Measurements from ENCODE around the gene MED31. TPM values are rescaled to one million over a fixed set of nuclear protein-coding genes. Genes with fewer than 3 reads are reported as not detected.

The MED31 gene
- total and polyA plus RNA-seq, 2 donors, result 12.8 to 16.9 TPM

GRCh38 chr17:6638046-6638908 is 13.1 kb downstream of the MED31 start:
- H3K36me3 ChIP-seq (ENCODE audit: insufficient read depth), result no peaks in the 10 kb centered on the region
- H3K4me1 ChIP-seq (ENCODE audit: insufficient read depth), result no peaks in the 10 kb centered on the region
- H3K4me3 ChIP-seq (ENCODE audit: low read depth, low read length), result no peak overlapping the region
- no peak for DNase-seq (ENCODE audit: extremely low spot score)
- no peak overlapping the region for H3K27ac ChIP-seq (ENCODE audit: low read depth)
- 83% methylated on average over 24 of the region's 24 CpGs for WGBS

GRCh38 chr17:6637458-6637840 is 14.0 kb downstream of the MED31 start:
- H3K4me3 ChIP-seq (ENCODE audit: low read depth, low read length), result no peak overlapping the region
- peaks cover 2% of the 10 kb centered on the region for H3K36me3 ChIP-seq (ENCODE audit: insufficient read depth)
- WGBS, result 93% methylated on average over 6 of the region's 6 CpGs
- H3K27ac ChIP-seq (ENCODE audit: low read depth), result no peak overlapping the region
- no peak for DNase-seq (ENCODE audit: extremely low spot score)
- H3K4me1 ChIP-seq (ENCODE audit: insufficient read depth), result no peaks in the 10 kb centered on the region

GRCh38 chr17:6636616-6637457 is 14.6 kb downstream of the MED31 start:
- WGBS, result 91% methylated on average over 17 of the region's 17 CpGs
- Histone ChIP-seq H3K27ac (ENCODE audit: low read depth) (no peak overlapping the region), H3K4me3 (ENCODE audit: low read depth, low read length) (no peak overlapping the region), H3K4me1 (ENCODE audit: insufficient read depth) (no peaks in the 10 kb centered on the region), H3K36me3 (ENCODE audit: insufficient read depth) (peaks cover 2% of the 10 kb centered on the region)
- no peak for DNase-seq (ENCODE audit: extremely low spot score)

- peaks cover 2% of the 10 kb centered on the region for H3K36me3 ChIP-seq (ENCODE audit: insufficient read depth)
- DNase-seq (ENCODE audit: extremely low spot score), result no peak
- 80% methylated on average over 2 of the region's 2 CpGs for WGBS
- H3K4me1 ChIP-seq (ENCODE audit: insufficient read depth), result no peaks in the 10 kb centered on the region
- no peak overlapping the region for H3K4me3 ChIP-seq (ENCODE audit: low read depth, low read length)
- H3K27ac ChIP-seq (ENCODE audit: low read depth), result no peak overlapping the region
Observed at GRCh38 chr17:6636105-6636504, 15.3 kb downstream of the MED31 start.

GRCh38 chr17:6633263-6633662 is 18.1 kb downstream of the MED31 start:
- DNase-seq (ENCODE audit: extremely low spot score), result no peak
- no peak overlapping the region for H3K4me3 ChIP-seq (ENCODE audit: low read depth, low read length)
- H3K36me3 ChIP-seq (ENCODE audit: insufficient read depth), result peaks cover 2% of the 10 kb centered on the region
- WGBS, result 97% methylated on average over 3 of the region's 3 CpGs
- H3K4me1 ChIP-seq (ENCODE audit: insufficient read depth), result no peaks in the 10 kb centered on the region
- H3K27ac ChIP-seq (ENCODE audit: low read depth), result no peak overlapping the region

GRCh38 chr17:6632530-6632929 is 18.9 kb downstream of the MED31 start:
- DNase-seq (ENCODE audit: extremely low spot score), result no peak
- H3K4me3 ChIP-seq (ENCODE audit: low read depth, low read length), result no peak overlapping the region
- H3K4me1 ChIP-seq (ENCODE audit: insufficient read depth), result no peaks in the 10 kb centered on the region
- H3K36me3 ChIP-seq (ENCODE audit: insufficient read depth), result peaks cover 5% of the 10 kb centered on the region
- H3K27ac ChIP-seq (ENCODE audit: low read depth), result no peak overlapping the region

- Histone ChIP-seq H3K4me1 (ENCODE audit: insufficient read depth) (no peaks in the 10 kb centered on the region), H3K36me3 (ENCODE audit: insufficient read depth) (peaks cover 5% of the 10 kb centered on the region), H3K27ac (ENCODE audit: low read depth) (no peak overlapping the region), H3K4me3 (ENCODE audit: low read depth, low read length) (no peak overlapping the region)
- DNase-seq (ENCODE audit: extremely low spot score), result no peak
- 98% methylated on average over 1 of the region's 1 CpG for WGBS
Observed at GRCh38 chr17:6630390-6630789, 21.0 kb downstream of the MED31 start.

GRCh38 chr17:6627019-6627418 is 24.4 kb downstream of the MED31 start:
- DNase-seq (ENCODE audit: extremely low spot score), result no peak
- Histone ChIP-seq H3K36me3 (ENCODE audit: insufficient read depth) (peaks cover 4% of the 10 kb centered on the region), H3K27ac (ENCODE audit: low read depth) (no peak overlapping the region), H3K4me1 (ENCODE audit: insufficient read depth) (no peaks in the 10 kb centered on the region), H3K4me3 (ENCODE audit: low read depth, low read length) (no peak overlapping the region)
- 73% methylated on average over 1 of the region's 1 CpG for WGBS

GRCh38 chr17:6626616-6627015 is 24.8 kb downstream of the MED31 start:
- no peak overlapping the region for H3K27ac ChIP-seq (ENCODE audit: low read depth)
- no peak overlapping the region for H3K4me3 ChIP-seq (ENCODE audit: low read depth, low read length)
- peaks cover 4% of the 10 kb centered on the region for H3K36me3 ChIP-seq (ENCODE audit: insufficient read depth)
- H3K4me1 ChIP-seq (ENCODE audit: insufficient read depth), result no peaks in the 10 kb centered on the region
- no peak for DNase-seq (ENCODE audit: extremely low spot score)
- WGBS, result 83% methylated on average over 6 of the region's 6 CpGs

GRCh38 chr17:6623941-6624340 is 27.5 kb downstream of the MED31 start:
- Histone ChIP-seq H3K4me1 (ENCODE audit: insufficient read depth) (no peaks in the 10 kb centered on the region), H3K27ac (ENCODE audit: low read depth) (no peak overlapping the region), H3K4me3 (ENCODE audit: low read depth, low read length) (no peak overlapping the region), H3K36me3 (ENCODE audit: insufficient read depth) (peaks cover 4% of the 10 kb centered on the region)
- no peak for DNase-seq (ENCODE audit: extremely low spot score)
- 96% methylated on average over 3 of the region's 3 CpGs for WGBS

GRCh38 chr17:6611231-6611630 is 40.2 kb downstream of the MED31 start:
- H3K36me3 ChIP-seq (ENCODE audit: insufficient read depth), result peaks cover 5% of the 10 kb centered on the region
- DNase-seq (ENCODE audit: extremely low spot score), result no peak

GRCh38 chr17:6610011-6610410 is 41.4 kb downstream of the MED31 start:
- Histone ChIP-seq H3K36me3 (ENCODE audit: insufficient read depth) (peaks cover 5% of the 10 kb centered on the region), H3K4me3 (ENCODE audit: low read depth, low read length) (no peak overlapping the region), H3K4me1 (ENCODE audit: insufficient read depth) (peaks cover 1% of the 10 kb centered on the region), H3K27ac (ENCODE audit: low read depth) (no peak overlapping the region)
- DNase-seq (ENCODE audit: extremely low spot score), result no peak
- 96% methylated on average over 5 of the region's 5 CpGs for WGBS

More at GRCh38 chr17:6611231-6611630, 40.2 kb downstream of the MED31 start:
- no peak overlapping the region for H3K4me3 ChIP-seq (ENCODE audit: low read depth, low read length)
- H3K4me1 ChIP-seq (ENCODE audit: insufficient read depth), result peaks cover 1% of the 10 kb centered on the region
- no peak overlapping the region for H3K27ac ChIP-seq (ENCODE audit: low read depth)
- 96% methylated on average over 4 of the region's 4 CpGs for WGBS

- Histone ChIP-seq H3K4me3 (ENCODE audit: low read depth, low read length) (no peak overlapping the region), H3K27ac (ENCODE audit: low read depth) (no peak overlapping the region), H3K36me3 (ENCODE audit: insufficient read depth) (peaks cover 7% of the 10 kb centered on the region), H3K4me1 (ENCODE audit: insufficient read depth) (peaks cover 1% of the 10 kb centered on the region)
- 90% methylated on average over 3 of the region's 3 CpGs for WGBS
- no peak for DNase-seq (ENCODE audit: extremely low spot score)
Observed at GRCh38 chr17:6608321-6608720, 43.1 kb downstream of the MED31 start.

GRCh38 chr17:6605142-6605541 is 46.3 kb downstream of the MED31 start:
- Histone ChIP-seq H3K36me3 (ENCODE audit: insufficient read depth) (peaks cover 4% of the 10 kb centered on the region), H3K4me1 (ENCODE audit: insufficient read depth) (peaks cover 1% of the 10 kb centered on the region), H3K4me3 (ENCODE audit: low read depth, low read length) (no peak overlapping the region), H3K27ac (ENCODE audit: low read depth) (no peak overlapping the region)
- 91% methylated on average over 6 of the region's 6 CpGs for WGBS
- no peak for DNase-seq (ENCODE audit: extremely low spot score)

All from urinary bladder (tissue), 4 donors.